CD4-positive, alpha-beta T cell treated with Interferon gamma for 1 hour (primary cell): ENCODE data around the gene PTPN14.

Source experiments
- DNase-seq: peaks from one replicate; pipeline ENCODE4 v3.0.0-alpha.2; 2020

Gene PTPN14

GRCh38 chr1:214567481-214567980 lies 16.1 kb upstream of the PTPN14 start:
- no peak for DNase-seq

- no peak for DNase-seq
Measured at GRCh38 chr1:214566158-214567104, 15.0 kb upstream of the PTPN14 start.

GRCh38 chr1:214565310-214565709 lies 13.9 kb upstream of the PTPN14 start:
- DNase-seq, result no peak

- DNase-seq, result no peak
Measured at GRCh38 chr1:214563881-214564280, 12.5 kb upstream of the PTPN14 start.

GRCh38 chr1:214557952-214558735 lies 6.7 kb upstream of the PTPN14 start:
- DNase-seq, result no peak

GRCh38 chr1:214553142-214553710 lies 1.8 kb upstream of the PTPN14 start:
- DNase-seq, result no peak

GRCh38 chr1:214552174-214552608 lies 789 bp upstream of the PTPN14 start:
- no peak for DNase-seq

- DNase-seq, result no peak
Measured at GRCh38 chr1:214550857-214551435, 456 bp downstream of the PTPN14 start.

GRCh38 chr1:214550013-214550856 lies 1.2 kb downstream of the PTPN14 start:
- no peak for DNase-seq

- no peak for DNase-seq
Measured at GRCh38 chr1:214549604-214550003, 1.8 kb downstream of the PTPN14 start.

- DNase-seq, result no peak
Measured at GRCh38 chr1:214548988-214549387, 2.4 kb downstream of the PTPN14 start.

GRCh38 chr1:214548271-214548670 lies 3.1 kb downstream of the PTPN14 start:
- no peak for DNase-seq

- no peak for DNase-seq
Measured at GRCh38 chr1:214547747-214548146, 3.7 kb downstream of the PTPN14 start.

GRCh38 chr1:214546886-214547641 lies 4.3 kb downstream of the PTPN14 start:
- DNase-seq, result no peak

GRCh38 chr1:214546084-214546483 lies 5.3 kb downstream of the PTPN14 start:
- DNase-seq, result no peak

- DNase-seq, result no peak
Measured at GRCh38 chr1:214545293-214545692, 6.1 kb downstream of the PTPN14 start.

- no peak for DNase-seq
Measured at GRCh38 chr1:214544791-214545190, 6.6 kb downstream of the PTPN14 start.

- DNase-seq, result no peak
Measured at GRCh38 chr1:214542275-214543199, 8.9 kb downstream of the PTPN14 start.

GRCh38 chr1:214541693-214542092 lies 9.7 kb downstream of the PTPN14 start:
- no peak for DNase-seq

GRCh38 chr1:214541206-214541605 lies 10.2 kb downstream of the PTPN14 start:
- DNase-seq, result no peak
